Ishikawa (cell line): ENCODE data around the gene TMEM63A.

Experiments
- EGR1 ChIP-seq: IDR thresholded peaks from 2 replicates; pipeline ENCODE4 v1.6.1; 2012
- EP300 ChIP-seq: IDR thresholded peaks from 2 replicates; pipeline ENCODE4 v1.6.1; 2012; ENCODE audit warnings: borderline replicate concordance
- MAX ChIP-seq: IDR thresholded peaks from 2 replicates; pipeline ENCODE4 v1.6.1; 2012
- NFIC ChIP-seq: IDR thresholded peaks from 2 replicates; pipeline ENCODE4 v1.6.1; 2012
- RAD21 ChIP-seq: IDR thresholded peaks from 2 replicates; pipeline ENCODE4 v1.6.1; 2012; ENCODE audit warnings: low read depth
- REST ChIP-seq: IDR thresholded peaks from 2 replicates; pipeline ENCODE4 v1.6.1; 2012; ENCODE audit warnings: low read depth, mild to moderate bottlenecking
- TAF1 ChIP-seq: IDR thresholded peaks from 2 replicates; pipeline ENCODE4 v1.6.1; 2012; ENCODE audit warnings: low read depth, mild to moderate bottlenecking
- TCF12 ChIP-seq: IDR thresholded peaks from 2 replicates; pipeline ENCODE4 v1.6.1; 2012; ENCODE audit warnings: low read depth

- TF ChIP-seq TAF1 (no peak), REST (no peak), MAX (no peak), EP300 (no peak), NFIC (no peak), EGR1 (no peak), RAD21 (no peak), TCF12 (no peak)
These were observed 10.7 kb downstream of the TMEM63A start for GRCh38 chr1:225871359-225872074.
